ENCODE data around the gene ODAD3.

Gene ODAD3

DNA sequence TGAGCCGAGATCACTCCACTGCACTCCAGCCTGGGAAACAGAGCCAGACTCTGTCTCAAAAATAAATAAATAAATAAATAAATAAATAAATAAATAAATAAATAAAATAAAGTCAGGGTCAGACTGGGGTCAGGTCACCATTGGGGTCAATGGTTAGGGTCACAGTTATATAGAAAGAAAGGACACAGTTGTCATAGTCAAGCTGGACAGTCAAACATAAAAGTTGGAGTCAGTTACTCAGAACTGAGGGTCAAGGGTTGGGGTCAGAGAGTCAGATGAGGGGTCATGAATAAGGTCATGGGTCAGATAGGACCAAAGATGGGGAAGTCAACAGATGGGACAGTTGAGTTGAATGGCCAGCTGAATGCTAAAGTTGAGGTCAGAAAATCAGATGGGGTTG is 34.1 kb downstream of the ODAD3 start:
- H3K9me3 ChIP-seq (ENCODE audit: insufficient read depth, low read depth, low read length), result peaks cover 1% of the 10 kb centered on the region
- DNase-seq, result no peak
- H3K79me1 ChIP-seq (ENCODE audit: low read length), result no peaks in the 10 kb centered on the region
- no peaks in the 10 kb centered on the region for H3K79me2 ChIP-seq (ENCODE audit: control insufficient read depth, insufficient read depth, low read length, poor library complexity)
- no peak overlapping the region for H3K27ac ChIP-seq (ENCODE audit: low read depth, low read length)
- no peaks in the 10 kb centered on the region for H3K4me1 ChIP-seq (ENCODE audit: control insufficient read depth in 1 of 2, insufficient read depth in 2 of 2, low read length in 2 of 2)
- no peak overlapping the region for H2BK12ac ChIP-seq (ENCODE audit: low read length)
- H3K14ac ChIP-seq (ENCODE audit: low read length), result no peak overlapping the region
- no peak overlapping the region for H3K4me2 ChIP-seq (ENCODE audit: low read length)
- no CpG with 5 or more reads among the region's 1 CpG for WGBS (ENCODE audit: extremely low coverage, insufficient coverage, insufficient read length)
- H2BK120ac ChIP-seq (ENCODE audit: insufficient read depth, low read length, poor library complexity), result no peak overlapping the region
- no peak overlapping the region for H2BK5ac ChIP-seq (ENCODE audit: low read depth, low read length, poor library complexity)
- no peak overlapping the region for H3K9ac ChIP-seq (ENCODE audit: low read length)
- H2AFZ ChIP-seq (ENCODE audit: insufficient read depth, low read length, poor library complexity), result no peak overlapping the region
- H2AK5ac ChIP-seq (ENCODE audit: low read length), result no peak overlapping the region
- no peak overlapping the region for H3K4ac ChIP-seq (ENCODE audit: low read depth, low read length)
- no peak overlapping the region for H4K91ac ChIP-seq (ENCODE audit: low read depth, low read length)
- H4K12ac ChIP-seq (ENCODE audit: low read depth, low read length), result no peak overlapping the region
- no peak overlapping the region for H4K8ac ChIP-seq (ENCODE audit: low read depth, low read length)
- no peak overlapping the region for H3K4me3 ChIP-seq (ENCODE audit: low read depth, low read length)
- no peaks in the 10 kb centered on the region for H3K27me3 ChIP-seq (ENCODE audit: insufficient read depth, low read length)
- H3K36me3 ChIP-seq (ENCODE audit: control insufficient read depth in 1 of 2, insufficient read depth in 2 of 2, low read length in 2 of 2), result peaks cover 34 to 36% of the 10 kb centered on the region in 2 experiments
- no peak overlapping the region for H3K18ac ChIP-seq (ENCODE audit: low read length)
- H3K23ac ChIP-seq (ENCODE audit: low read length), result no peak overlapping the region

GRCh38 chr19:11399667-11400066 is 35.3 kb downstream of the ODAD3 start:
- H2BK120ac ChIP-seq (ENCODE audit: insufficient read depth, low read length, poor library complexity), result no peak overlapping the region
- no peak overlapping the region for H3K4me3 ChIP-seq (ENCODE audit: low read depth, low read length)
- no peaks in the 10 kb centered on the region for H3K79me1 ChIP-seq (ENCODE audit: low read length)
- H3K9ac ChIP-seq (ENCODE audit: low read length), result no peak overlapping the region
- WGBS (ENCODE audit: extremely low coverage, insufficient coverage, insufficient read length), result no CpG with 5 or more reads among the region's 9 CpGs
- no peak overlapping the region for H4K8ac ChIP-seq (ENCODE audit: low read depth, low read length)
- H2AFZ ChIP-seq (ENCODE audit: insufficient read depth, low read length, poor library complexity), result no peak overlapping the region
- no peak overlapping the region for H4K12ac ChIP-seq (ENCODE audit: low read depth, low read length)
- H3K23ac ChIP-seq (ENCODE audit: low read length), result no peak overlapping the region
- no peak overlapping the region for H2BK12ac ChIP-seq (ENCODE audit: low read length)
- H2AK5ac ChIP-seq (ENCODE audit: low read length), result no peak overlapping the region
- no peak overlapping the region for H4K91ac ChIP-seq (ENCODE audit: low read depth, low read length)
- no peak overlapping the region for H2BK5ac ChIP-seq (ENCODE audit: low read depth, low read length, poor library complexity)
- H3K79me2 ChIP-seq (ENCODE audit: control insufficient read depth, insufficient read depth, low read length, poor library complexity), result no peaks in the 10 kb centered on the region
- H3K4ac ChIP-seq (ENCODE audit: low read depth, low read length), result no peak overlapping the region
- H3K14ac ChIP-seq (ENCODE audit: low read length), result no peak overlapping the region
- H3K27ac ChIP-seq (ENCODE audit: low read depth, low read length), result no peak overlapping the region
- H3K27me3 ChIP-seq (ENCODE audit: insufficient read depth, low read length), result no peaks in the 10 kb centered on the region
- H3K4me1 ChIP-seq (ENCODE audit: control insufficient read depth in 1 of 2, insufficient read depth in 2 of 2, low read length in 2 of 2), result no peaks in the 10 kb centered on the region
- H3K9me3 ChIP-seq (ENCODE audit: insufficient read depth, low read depth, low read length), result no peaks in the 10 kb centered on the region
- no peak overlapping the region for H3K18ac ChIP-seq (ENCODE audit: low read length)
- peaks cover 32 to 33% of the 10 kb centered on the region in 2 experiments for H3K36me3 ChIP-seq (ENCODE audit: control insufficient read depth in 1 of 2, insufficient read depth in 2 of 2, low read length in 2 of 2)
- no peak for DNase-seq
- H3K4me2 ChIP-seq (ENCODE audit: low read length), result no peak overlapping the region

DNA sequence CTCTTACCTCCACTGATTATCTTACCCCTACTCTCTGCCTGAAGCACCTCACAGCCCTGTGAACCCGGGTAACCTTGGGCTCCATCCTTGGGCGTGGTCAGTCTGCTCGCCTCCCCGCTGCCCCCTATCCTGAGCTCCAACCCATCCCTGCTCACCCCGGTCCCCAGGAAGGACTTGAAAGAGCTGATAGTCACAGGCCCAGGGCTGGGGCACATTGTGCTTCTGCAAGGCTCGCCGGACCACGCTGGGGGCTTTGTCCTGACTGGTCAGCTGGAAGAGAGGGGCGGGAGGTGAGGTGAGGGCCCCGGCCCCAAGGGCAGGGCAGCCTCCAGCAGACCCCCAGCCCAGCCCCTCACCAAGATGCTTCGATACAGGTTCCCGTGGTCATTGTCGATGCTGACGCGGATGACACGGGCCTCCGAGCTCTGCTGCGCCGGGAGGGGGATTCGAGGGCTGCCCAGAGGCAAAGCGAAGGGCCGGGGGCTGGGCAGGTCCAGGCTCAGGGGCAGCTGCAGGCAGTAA is 37.8 kb downstream of the ODAD3 start:
- H2AK5ac ChIP-seq (ENCODE audit: low read length), result no peak overlapping the region
- H3K79me1 ChIP-seq (ENCODE audit: low read length), result no peaks in the 10 kb centered on the region
- H2BK120ac ChIP-seq (ENCODE audit: insufficient read depth, low read length, poor library complexity), result no peak overlapping the region
- H4K91ac ChIP-seq (ENCODE audit: low read depth, low read length), result no peak overlapping the region
- DNase-seq, result no peak
- H2BK5ac ChIP-seq (ENCODE audit: low read depth, low read length, poor library complexity), result no peak overlapping the region
- no peak overlapping the region for H3K23ac ChIP-seq (ENCODE audit: low read length)
- no peak overlapping the region for H3K27ac ChIP-seq (ENCODE audit: low read depth, low read length)
- no peaks in the 10 kb centered on the region for H3K4me1 ChIP-seq (ENCODE audit: control insufficient read depth in 1 of 2, insufficient read depth in 2 of 2, low read length in 2 of 2)
- H3K14ac ChIP-seq (ENCODE audit: low read length), result no peak overlapping the region
- H3K36me3 ChIP-seq (ENCODE audit: control insufficient read depth in 1 of 2, insufficient read depth in 2 of 2, low read length in 2 of 2), result peaks cover 23 to 26% of the 10 kb centered on the region in 2 experiments
- no peak overlapping the region for H3K4ac ChIP-seq (ENCODE audit: low read depth, low read length)
- no CpG with 5 or more reads among the region's 22 CpGs for WGBS (ENCODE audit: extremely low coverage, insufficient coverage, insufficient read length)
- no peak overlapping the region for H2BK12ac ChIP-seq (ENCODE audit: low read length)
- H3K27me3 ChIP-seq (ENCODE audit: insufficient read depth, low read length), result no peaks in the 10 kb centered on the region
- no peaks in the 10 kb centered on the region for H3K79me2 ChIP-seq (ENCODE audit: control insufficient read depth, insufficient read depth, low read length, poor library complexity)
- H3K9me3 ChIP-seq (ENCODE audit: insufficient read depth, low read depth, low read length), result no peaks in the 10 kb centered on the region
- H3K18ac ChIP-seq (ENCODE audit: low read length), result no peak overlapping the region
- no peak overlapping the region for H4K12ac ChIP-seq (ENCODE audit: low read depth, low read length)
- no peak overlapping the region for H3K4me3 ChIP-seq (ENCODE audit: low read depth, low read length)
- H2AFZ ChIP-seq (ENCODE audit: insufficient read depth, low read length, poor library complexity), result no peak overlapping the region
- H4K8ac ChIP-seq (ENCODE audit: low read depth, low read length), result no peak overlapping the region
- H3K4me2 ChIP-seq (ENCODE audit: low read length), result no peak overlapping the region
- H3K9ac ChIP-seq (ENCODE audit: low read length), result no peak overlapping the region

DNA sequence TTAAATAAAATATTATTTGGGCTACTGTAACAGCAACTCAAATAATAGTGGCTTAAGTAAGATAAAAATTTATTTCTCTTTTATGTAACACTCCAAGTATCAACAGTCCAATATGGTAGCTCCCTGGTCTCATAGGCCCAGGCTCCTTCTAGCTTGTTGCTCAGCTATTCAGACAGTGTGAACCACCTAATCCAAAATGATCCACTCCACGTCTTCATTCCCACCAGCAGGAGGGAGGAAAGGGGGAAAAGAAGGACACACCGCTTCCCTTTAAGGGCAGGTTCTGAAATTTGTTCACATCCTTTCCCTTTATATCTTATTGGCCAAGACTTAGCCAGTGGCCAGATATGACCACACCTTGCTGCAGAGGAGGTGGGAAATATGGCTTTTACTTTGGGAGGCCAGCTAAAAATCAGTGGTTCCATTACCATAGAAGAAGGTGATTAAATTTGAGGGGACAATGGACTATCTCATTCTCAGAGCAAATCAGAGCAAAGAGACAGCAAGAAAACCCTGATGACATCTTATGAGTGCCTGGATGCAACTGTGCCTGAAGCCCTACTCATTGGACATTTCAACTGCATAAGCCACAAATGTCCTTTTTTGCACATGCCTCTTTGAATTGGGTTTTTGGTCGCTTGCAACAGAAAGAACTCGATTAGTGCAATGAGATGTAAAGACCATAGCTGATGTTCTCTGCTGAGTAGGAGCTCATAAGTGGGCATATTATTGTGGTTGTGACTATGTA is 43.8 kb downstream of the ODAD3 start:
- DNase-seq, result no peak
- no peak overlapping the region for H2BK12ac ChIP-seq (ENCODE audit: low read length)
- H2BK120ac ChIP-seq (ENCODE audit: insufficient read depth, low read length, poor library complexity), result no peak overlapping the region
- H3K9ac ChIP-seq (ENCODE audit: low read length), result no peak overlapping the region
- H3K4me2 ChIP-seq (ENCODE audit: low read length), result no peak overlapping the region
- no peaks in the 10 kb centered on the region for H3K4me1 ChIP-seq (ENCODE audit: control insufficient read depth in 1 of 2, insufficient read depth in 2 of 2, low read length in 2 of 2)
- no peak overlapping the region for H3K14ac ChIP-seq (ENCODE audit: low read length)
- H3K9me3 ChIP-seq (ENCODE audit: insufficient read depth, low read depth, low read length), result no peaks in the 10 kb centered on the region
- no peak overlapping the region for H2AK5ac ChIP-seq (ENCODE audit: low read length)
- H3K4me3 ChIP-seq (ENCODE audit: low read depth, low read length), result no peak overlapping the region
- no peaks in the 10 kb centered on the region for H3K79me1 ChIP-seq (ENCODE audit: low read length)
- WGBS (ENCODE audit: extremely low coverage, insufficient coverage, insufficient read length), result no CpG with 5 or more reads among the region's 4 CpGs
- H2AFZ ChIP-seq (ENCODE audit: insufficient read depth, low read length, poor library complexity), result no peak overlapping the region
- H3K27ac ChIP-seq (ENCODE audit: low read depth, low read length), result no peak overlapping the region
- H3K18ac ChIP-seq (ENCODE audit: low read length), result no peak overlapping the region
- no peak overlapping the region for H2BK5ac ChIP-seq (ENCODE audit: low read depth, low read length, poor library complexity)
- no peak overlapping the region for H3K4ac ChIP-seq (ENCODE audit: low read depth, low read length)
- no peak overlapping the region for H3K23ac ChIP-seq (ENCODE audit: low read length)
- H3K79me2 ChIP-seq (ENCODE audit: control insufficient read depth, insufficient read depth, low read length, poor library complexity), result no peaks in the 10 kb centered on the region
- no peaks in the 10 kb centered on the region for H3K27me3 ChIP-seq (ENCODE audit: insufficient read depth, low read length)
- H3K36me3 ChIP-seq (ENCODE audit: control insufficient read depth in 1 of 2, insufficient read depth in 2 of 2, low read length in 2 of 2), result peaks cover 0 to 3% of the 10 kb centered on the region in 2 experiments
- no peak overlapping the region for H4K8ac ChIP-seq (ENCODE audit: low read depth, low read length)
- H4K12ac ChIP-seq (ENCODE audit: low read depth, low read length), result no peak overlapping the region
- no peak overlapping the region for H4K91ac ChIP-seq (ENCODE audit: low read depth, low read length)
